GM18511 (cell line): ENCODE data around the gene PRR16.

Source experiments
- ATAC-seq: cut with Tn5 transposase; IDR thresholded peaks from one replicate; pipeline ENCODE4 v1.9.1; 2021; ENCODE audit warnings: mild to moderate bottlenecking, moderate library complexity; ENCODE audit not compliant: unreplicated experiment

PRR16 gene

GRCh38 chr5:120512791-120513650 lies 48.9 kb downstream of the PRR16 start:
- no peak for ATAC-seq

- ATAC-seq = no peak
These were observed 52.7 kb downstream of the PRR16 start for GRCh38 chr5:120516805-120517204.

- ATAC-seq = no peak
These were observed 53.6 kb downstream of the PRR16 start for GRCh38 chr5:120517607-120518252.

GRCh38 chr5:120518581-120518980 lies 54.5 kb downstream of the PRR16 start:
- ATAC-seq = no peak

GRCh38 chr5:120527251-120527650 lies 63.2 kb downstream of the PRR16 start:
- no peak for ATAC-seq

GRCh38 chr5:120528609-120529008 lies 64.5 kb downstream of the PRR16 start:
- ATAC-seq = no peak

- ATAC-seq = no peak
These were observed 65.3 kb downstream of the PRR16 start for GRCh38 chr5:120529386-120529785.

GRCh38 chr5:120531215-120531614 lies 67.1 kb downstream of the PRR16 start:
- no peak for ATAC-seq

- ATAC-seq = no peak
These were observed 68.7 kb downstream of the PRR16 start for GRCh38 chr5:120532835-120533234.

- ATAC-seq = no peak
These were observed 69.5 kb downstream of the PRR16 start for GRCh38 chr5:120533581-120533980.

- no peak for ATAC-seq
These were observed 71.8 kb downstream of the PRR16 start for GRCh38 chr5:120535900-120536299.

- no peak for ATAC-seq
These were observed 74.0 kb downstream of the PRR16 start for GRCh38 chr5:120538149-120538548.

GRCh38 chr5:120538644-120539043 lies 74.5 kb downstream of the PRR16 start:
- ATAC-seq = no peak

GRCh38 chr5:120539471-120539870 lies 75.4 kb downstream of the PRR16 start:
- no peak for ATAC-seq

- ATAC-seq = no peak
These were observed 76.0 kb downstream of the PRR16 start for GRCh38 chr5:120540097-120540496.

- no peak for ATAC-seq
These were observed 79.9 kb downstream of the PRR16 start for GRCh38 chr5:120544043-120544442.

GRCh38 chr5:120545007-120545406 lies 80.9 kb downstream of the PRR16 start:
- ATAC-seq = no peak

- ATAC-seq = no peak
These were observed 81.9 kb downstream of the PRR16 start for GRCh38 chr5:120545951-120546350.

- no peak for ATAC-seq
These were observed 82.8 kb downstream of the PRR16 start for GRCh38 chr5:120546922-120547321.

GRCh38 chr5:120550358-120550757 lies 86.3 kb downstream of the PRR16 start:
- no peak for ATAC-seq

GRCh38 chr5:120552638-120553037 lies 88.5 kb downstream of the PRR16 start:
- no peak for ATAC-seq

GRCh38 chr5:120555345-120555744 lies 91.2 kb downstream of the PRR16 start:
- ATAC-seq = no peak
